ENCODE data around the gene SEMA3F.
A peak's percentile ranks its signal among the peaks of the same experiment; 100 is the strongest.

The SEMA3F gene

DNA sequence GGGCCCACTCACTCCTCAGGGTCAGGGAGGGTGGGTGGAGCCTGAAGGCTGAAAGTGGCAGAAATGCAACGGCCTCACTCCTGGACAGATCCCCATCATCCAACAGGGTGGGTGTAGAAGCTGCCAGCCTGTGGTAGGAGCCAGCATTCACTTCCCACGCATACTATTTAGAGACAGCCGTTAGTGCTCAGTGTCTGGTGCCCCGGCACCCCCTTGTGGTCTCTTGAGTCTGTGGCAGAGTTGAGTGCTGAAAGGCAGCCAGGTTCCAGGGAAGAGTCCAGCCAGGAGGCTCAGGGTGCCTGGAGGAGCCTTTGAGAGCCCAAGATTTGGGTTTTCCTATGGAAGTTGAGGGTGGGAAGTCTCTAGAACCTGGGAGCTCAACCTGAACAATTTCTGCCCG, 34.1 kb downstream of the SEMA3F start:
- H3K4me3 ChIP-seq (ENCODE audit: low read length), result no peak overlapping the region
- DNase-seq (ENCODE audit: low read depth), result peak; percentile 95

DNA sequence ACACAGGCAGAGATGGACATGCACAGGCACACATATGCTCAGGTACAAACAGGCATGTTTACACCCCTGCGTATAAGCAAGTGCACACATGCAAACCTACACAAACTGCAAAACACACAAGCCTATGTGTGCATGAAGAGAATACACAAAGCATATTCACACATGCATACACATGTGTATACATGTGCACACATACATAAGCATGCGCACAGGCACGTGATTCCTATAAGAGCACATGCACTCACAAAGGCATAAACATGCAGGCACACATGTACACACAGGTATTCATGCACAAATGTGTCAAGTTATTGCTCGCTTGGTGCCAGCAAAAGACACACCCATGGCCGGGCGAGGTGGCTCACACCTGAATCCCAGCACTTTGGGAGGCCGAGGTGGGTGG, 34.9 kb downstream of the SEMA3F start:
- H3K4me1 ChIP-seq (ENCODE audit: control insufficient read depth, insufficient read depth, low read length), result peaks cover 2% of the 10 kb centered on the region

More for the DNA sequence above, 34.1 kb downstream of the SEMA3F start:
- no peak overlapping the region for H3K9ac ChIP-seq (ENCODE audit: low read length)
- H3K36me3 ChIP-seq (ENCODE audit: control insufficient read depth, insufficient read depth, low read length, severe bottlenecking), result no peaks in the 10 kb centered on the region
- no peaks in the 10 kb centered on the region for H3K9me3 ChIP-seq (ENCODE audit: control insufficient read depth, low read length)
- no peaks in the 10 kb centered on the region for H3K4me1 ChIP-seq (ENCODE audit: control insufficient read depth, insufficient read depth, low read length)
- peaks cover 41% of the 10 kb centered on the region for H3K27me3 ChIP-seq (replicated peaks; ENCODE audit: control insufficient read depth, insufficient read depth, low read length)

DNA sequence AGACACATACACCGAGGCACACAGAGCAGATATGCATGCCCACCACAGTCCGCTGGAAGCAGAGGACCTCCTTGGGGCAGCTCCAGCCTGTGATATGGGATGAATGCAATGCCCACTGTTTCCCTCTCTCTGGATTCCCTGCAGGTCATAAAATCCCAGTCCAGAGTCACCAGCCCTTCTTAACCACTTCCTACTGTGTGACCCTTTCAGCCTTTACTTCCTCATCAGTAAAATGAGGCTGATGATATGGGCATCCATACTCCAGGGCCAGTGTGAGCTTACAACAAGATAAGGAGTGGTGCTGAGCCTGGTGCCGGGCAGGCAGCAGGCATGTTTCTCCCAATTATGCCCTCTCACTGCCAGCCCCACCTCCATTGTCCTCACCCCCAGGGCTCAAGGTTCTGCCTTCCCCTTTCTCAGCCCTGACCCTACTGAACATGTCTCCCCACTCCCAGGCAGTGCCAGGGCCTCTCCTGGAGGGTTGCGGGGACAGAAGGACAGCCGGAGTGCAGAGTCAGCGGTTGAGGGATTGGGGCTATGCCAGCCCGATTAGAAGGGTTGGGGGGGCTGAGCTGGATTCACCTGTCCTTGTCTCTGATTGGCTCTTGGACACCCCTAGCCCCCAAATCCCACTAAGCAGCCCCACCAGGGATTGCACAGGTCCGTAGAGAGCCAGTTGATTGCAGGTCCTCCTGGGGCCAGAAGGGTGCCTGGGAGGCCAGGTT, 36.0 kb downstream of the SEMA3F start, which contains the start of gene GNAT1:
TSS of gene GNAT1 (plus strand) at position 675 of the 725 bp plus-strand sequence. CDS start 116 bp downstream, outside the sequence.
- Histone ChIP-seq H3K4me3 (ENCODE audit: low read length) (no peak within 1 kb of the TSS), H3K4me1 (ENCODE audit: control insufficient read depth, insufficient read depth, low read length) (peaks cover 2% of the 10 kb centered on the region), H3K9ac (ENCODE audit: low read length) (no peak within 1 kb of the TSS), H3K9me3 (ENCODE audit: control insufficient read depth, low read length) (no peaks in the 10 kb centered on the region), H3K36me3 (ENCODE audit: control insufficient read depth, insufficient read depth, low read length, severe bottlenecking) (no peaks in the 10 kb centered on the region), H3K27me3 (replicated peaks; ENCODE audit: control insufficient read depth, insufficient read depth, low read length) (peaks cover 47% of the 10 kb centered on the region)
- DNase-seq (ENCODE audit: low read depth), result no peak

More for the DNA sequence above, 34.9 kb downstream of the SEMA3F start:
- no peak for DNase-seq (ENCODE audit: low read depth)
- Histone ChIP-seq H3K4me3 (ENCODE audit: low read length) (no peak overlapping the region), H3K36me3 (ENCODE audit: control insufficient read depth, insufficient read depth, low read length, severe bottlenecking) (no peaks in the 10 kb centered on the region), H3K27me3 (replicated peaks; ENCODE audit: control insufficient read depth, insufficient read depth, low read length) (peaks cover 43% of the 10 kb centered on the region), H3K9me3 (ENCODE audit: control insufficient read depth, low read length) (no peaks in the 10 kb centered on the region), H3K9ac (ENCODE audit: low read length) (no peak overlapping the region)

DNA sequence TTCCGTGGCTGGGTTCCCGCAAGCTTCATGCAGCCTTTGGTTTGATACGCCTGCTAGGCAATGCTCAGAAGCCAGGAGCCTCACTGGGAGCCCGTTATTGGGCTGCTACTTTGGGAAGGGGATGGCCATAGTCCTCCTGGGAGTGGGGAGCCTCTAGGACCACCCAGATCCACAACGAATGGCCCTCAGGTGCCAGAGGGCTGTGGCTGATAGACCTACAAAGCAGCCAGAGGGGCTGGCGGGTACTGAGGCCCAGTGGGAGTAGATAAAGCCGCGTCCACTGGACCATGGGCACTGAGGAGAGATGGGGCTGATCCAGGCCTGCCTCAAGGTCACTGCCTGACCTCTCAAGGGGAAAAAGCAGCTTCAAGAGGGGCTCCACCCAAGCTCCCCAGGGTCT, 37.0 kb downstream of the SEMA3F start:
- DNase-seq (ENCODE audit: low read depth), result no peak
- H3K4me3 ChIP-seq (ENCODE audit: low read length), result no peak overlapping the region
- no peak overlapping the region for H3K9ac ChIP-seq (ENCODE audit: low read length)
- no peaks in the 10 kb centered on the region for H3K9me3 ChIP-seq (ENCODE audit: control insufficient read depth, low read length)
- peaks cover 53% of the 10 kb centered on the region for H3K27me3 ChIP-seq (replicated peaks; ENCODE audit: control insufficient read depth, insufficient read depth, low read length)
- no peaks in the 10 kb centered on the region for H3K36me3 ChIP-seq (ENCODE audit: control insufficient read depth, insufficient read depth, low read length, severe bottlenecking)
- H3K4me1 ChIP-seq (ENCODE audit: control insufficient read depth, insufficient read depth, low read length), result peaks cover 2% of the 10 kb centered on the region

DNA sequence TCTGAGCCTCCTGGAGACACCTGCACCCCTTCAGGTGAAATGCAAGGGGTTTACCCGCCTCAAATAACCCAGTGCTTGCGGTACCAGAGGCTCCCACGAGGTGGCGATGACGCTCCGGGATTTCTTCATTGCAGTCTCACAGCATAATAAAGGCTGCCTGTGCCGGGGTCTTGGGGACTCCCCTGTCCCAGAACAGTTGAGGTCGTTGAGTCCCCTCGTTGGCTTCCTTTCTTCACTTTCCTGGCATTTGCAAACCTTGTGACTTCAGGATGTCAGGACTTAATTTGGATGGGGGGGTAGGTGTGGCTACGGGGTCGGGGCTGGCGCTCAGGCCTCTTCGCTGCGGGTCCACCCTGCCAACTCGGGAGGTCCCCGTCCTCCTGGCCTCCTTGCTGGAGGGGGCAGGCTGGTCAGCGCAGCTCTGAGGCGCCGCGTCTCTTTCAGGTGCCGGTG, 37.6 kb downstream of the SEMA3F start:
- DNase-seq (ENCODE audit: low read depth), result peak; percentile 81
- H3K4me3 ChIP-seq (ENCODE audit: low read length), result no peak overlapping the region
- no peak overlapping the region for H3K9ac ChIP-seq (ENCODE audit: low read length)
- H3K27me3 ChIP-seq (replicated peaks; ENCODE audit: control insufficient read depth, insufficient read depth, low read length), result peaks cover 56% of the 10 kb centered on the region
- H3K36me3 ChIP-seq (ENCODE audit: control insufficient read depth, insufficient read depth, low read length, severe bottlenecking), result no peaks in the 10 kb centered on the region
- H3K4me1 ChIP-seq (ENCODE audit: control insufficient read depth, insufficient read depth, low read length), result peaks cover 2% of the 10 kb centered on the region
- no peaks in the 10 kb centered on the region for H3K9me3 ChIP-seq (ENCODE audit: control insufficient read depth, low read length)

DNA sequence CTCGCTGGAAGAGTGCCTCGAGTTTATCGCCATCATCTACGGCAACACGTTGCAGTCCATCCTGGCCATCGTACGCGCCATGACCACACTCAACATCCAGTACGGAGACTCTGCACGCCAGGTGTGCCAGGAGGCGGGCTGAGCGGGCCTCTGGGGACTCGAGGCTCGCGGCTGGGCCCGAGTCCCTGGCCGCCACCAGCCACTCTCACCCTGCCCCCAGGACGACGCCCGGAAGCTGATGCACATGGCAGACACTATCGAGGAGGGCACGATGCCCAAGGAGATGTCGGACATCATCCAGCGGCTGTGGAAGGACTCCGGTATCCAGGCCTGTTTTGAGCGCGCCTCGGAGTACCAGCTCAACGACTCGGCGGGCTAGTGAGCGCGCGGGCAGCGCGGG, 38.2 kb downstream of the SEMA3F start:
- DNase-seq (ENCODE audit: low read depth), result no peak
- H3K27me3 ChIP-seq (replicated peaks; ENCODE audit: control insufficient read depth, insufficient read depth, low read length), result peaks cover 56% of the 10 kb centered on the region
- no peaks in the 10 kb centered on the region for H3K36me3 ChIP-seq (ENCODE audit: control insufficient read depth, insufficient read depth, low read length, severe bottlenecking)
- H3K4me3 ChIP-seq (ENCODE audit: low read length), result no peak overlapping the region
- H3K4me1 ChIP-seq (ENCODE audit: control insufficient read depth, insufficient read depth, low read length), result peaks cover 2% of the 10 kb centered on the region
- H3K9ac ChIP-seq (ENCODE audit: low read length), result no peak overlapping the region
- no peaks in the 10 kb centered on the region for H3K9me3 ChIP-seq (ENCODE audit: control insufficient read depth, low read length)

DNA sequence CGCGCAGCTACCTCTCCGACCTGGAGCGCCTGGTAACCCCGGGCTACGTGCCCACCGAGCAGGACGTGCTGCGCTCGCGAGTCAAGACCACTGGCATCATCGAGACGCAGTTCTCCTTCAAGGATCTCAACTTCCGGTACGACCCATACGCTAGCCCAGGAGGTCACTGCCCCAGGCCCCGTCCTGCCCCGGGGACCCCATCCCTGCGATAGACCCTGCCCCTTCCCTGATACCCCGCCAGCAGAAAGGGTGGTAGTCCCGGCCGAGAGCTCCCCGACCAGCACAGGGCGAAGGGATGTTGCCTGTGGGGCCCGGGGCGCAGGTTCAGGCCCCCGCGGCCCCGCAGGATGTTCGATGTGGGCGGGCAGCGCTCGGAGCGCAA, 38.6 kb downstream of the SEMA3F start:
- no peak for DNase-seq (ENCODE audit: low read depth)
- Histone ChIP-seq H3K9me3 (ENCODE audit: control insufficient read depth, low read length) (no peaks in the 10 kb centered on the region), H3K27me3 (replicated peaks; ENCODE audit: control insufficient read depth, insufficient read depth, low read length) (peaks cover 56% of the 10 kb centered on the region), H3K9ac (ENCODE audit: low read length) (no peak overlapping the region), H3K36me3 (ENCODE audit: control insufficient read depth, insufficient read depth, low read length, severe bottlenecking) (no peaks in the 10 kb centered on the region), H3K4me1 (ENCODE audit: control insufficient read depth, insufficient read depth, low read length) (peaks cover 2% of the 10 kb centered on the region), H3K4me3 (ENCODE audit: low read length) (no peak overlapping the region)

DNA sequence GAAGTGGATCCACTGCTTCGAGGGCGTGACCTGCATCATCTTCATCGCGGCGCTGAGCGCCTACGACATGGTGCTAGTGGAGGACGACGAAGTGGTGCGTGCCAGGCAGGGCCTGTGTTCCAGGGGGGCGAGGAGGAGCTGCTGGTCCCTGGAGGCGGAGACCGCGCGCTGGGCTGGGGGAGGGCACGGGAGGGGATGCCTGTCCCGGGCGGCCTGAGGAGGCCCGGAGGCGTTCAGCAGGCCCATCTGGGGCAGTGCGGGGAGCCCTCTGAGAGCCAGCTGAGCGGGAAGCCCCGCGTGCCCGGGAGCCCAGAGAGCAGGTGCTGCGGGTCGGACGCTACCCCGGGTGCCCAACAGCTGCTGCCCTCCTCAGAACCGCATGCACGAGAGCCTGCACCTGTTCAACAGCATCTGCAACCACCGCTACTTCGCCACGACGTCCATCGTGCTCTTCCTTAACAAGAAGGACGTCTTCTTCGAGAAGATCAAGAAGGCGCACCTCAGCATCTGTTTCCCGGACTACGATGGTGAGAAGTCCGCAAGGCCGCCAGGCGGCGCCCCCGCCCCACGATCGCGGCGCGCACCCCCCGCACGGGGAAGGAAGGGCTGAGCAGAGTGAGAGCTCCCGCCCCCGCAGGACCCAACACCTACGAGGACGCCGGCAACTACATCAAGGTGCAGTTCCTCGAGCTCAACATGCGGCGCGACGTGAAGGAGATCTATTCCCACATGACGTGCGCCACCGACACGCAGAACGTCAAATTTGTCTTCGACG, 39.2 kb downstream of the SEMA3F start:
- no peaks in the 10 kb centered on the region for H3K36me3 ChIP-seq (ENCODE audit: control insufficient read depth, insufficient read depth, low read length, severe bottlenecking)
- peaks cover 59% of the 10 kb centered on the region for H3K27me3 ChIP-seq (replicated peaks; ENCODE audit: control insufficient read depth, insufficient read depth, low read length)
- DNase-seq (ENCODE audit: low read depth), result peak; percentile 76
- H3K9ac ChIP-seq (ENCODE audit: low read length), result no peak overlapping the region
- no peak overlapping the region for H3K4me3 ChIP-seq (ENCODE audit: low read length)
- no peaks in the 10 kb centered on the region for H3K9me3 ChIP-seq (ENCODE audit: control insufficient read depth, low read length)
- H3K4me1 ChIP-seq (ENCODE audit: control insufficient read depth, insufficient read depth, low read length), result peaks cover 2% of the 10 kb centered on the region

DNA sequence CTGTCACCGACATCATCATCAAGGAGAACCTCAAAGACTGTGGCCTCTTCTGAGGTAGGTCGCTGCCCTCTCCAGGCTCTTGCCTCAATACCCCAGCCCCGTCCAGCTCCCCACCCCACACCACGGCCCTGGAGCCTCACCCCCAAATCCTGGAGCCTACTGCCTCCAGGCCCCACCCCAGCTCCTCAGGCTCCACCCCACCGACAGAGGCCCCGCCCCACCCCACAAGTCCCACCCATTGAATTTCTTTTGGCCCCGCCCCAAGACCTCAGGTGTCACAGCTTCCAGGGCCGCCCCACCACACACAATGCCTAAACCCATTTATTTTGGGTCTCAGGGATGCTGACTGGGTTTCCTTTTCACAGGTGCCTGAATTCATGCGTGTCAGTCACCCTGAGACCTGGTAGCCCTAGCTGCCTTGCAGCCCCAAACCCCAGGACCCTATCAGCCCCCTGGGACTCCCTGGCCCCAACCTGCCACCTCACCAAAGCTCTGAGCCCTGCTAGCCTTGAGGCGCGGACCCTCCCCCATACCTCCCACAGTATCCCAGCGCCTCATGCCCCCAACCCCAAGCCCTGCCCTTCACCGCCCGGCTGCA, 39.9 kb downstream of the SEMA3F start:
- peaks cover 59% of the 10 kb centered on the region for H3K27me3 ChIP-seq (replicated peaks; ENCODE audit: control insufficient read depth, insufficient read depth, low read length)
- no peaks in the 10 kb centered on the region for H3K36me3 ChIP-seq (ENCODE audit: control insufficient read depth, insufficient read depth, low read length, severe bottlenecking)
- H3K4me1 ChIP-seq (ENCODE audit: control insufficient read depth, insufficient read depth, low read length), result peaks cover 2% of the 10 kb centered on the region
- H3K4me3 ChIP-seq (ENCODE audit: low read length), result no peak overlapping the region
- H3K9me3 ChIP-seq (ENCODE audit: control insufficient read depth, low read length), result no peaks in the 10 kb centered on the region
- H3K9ac ChIP-seq (ENCODE audit: low read length), result no peak overlapping the region
- DNase-seq (ENCODE audit: low read depth), result peak; percentile 16

DNA sequence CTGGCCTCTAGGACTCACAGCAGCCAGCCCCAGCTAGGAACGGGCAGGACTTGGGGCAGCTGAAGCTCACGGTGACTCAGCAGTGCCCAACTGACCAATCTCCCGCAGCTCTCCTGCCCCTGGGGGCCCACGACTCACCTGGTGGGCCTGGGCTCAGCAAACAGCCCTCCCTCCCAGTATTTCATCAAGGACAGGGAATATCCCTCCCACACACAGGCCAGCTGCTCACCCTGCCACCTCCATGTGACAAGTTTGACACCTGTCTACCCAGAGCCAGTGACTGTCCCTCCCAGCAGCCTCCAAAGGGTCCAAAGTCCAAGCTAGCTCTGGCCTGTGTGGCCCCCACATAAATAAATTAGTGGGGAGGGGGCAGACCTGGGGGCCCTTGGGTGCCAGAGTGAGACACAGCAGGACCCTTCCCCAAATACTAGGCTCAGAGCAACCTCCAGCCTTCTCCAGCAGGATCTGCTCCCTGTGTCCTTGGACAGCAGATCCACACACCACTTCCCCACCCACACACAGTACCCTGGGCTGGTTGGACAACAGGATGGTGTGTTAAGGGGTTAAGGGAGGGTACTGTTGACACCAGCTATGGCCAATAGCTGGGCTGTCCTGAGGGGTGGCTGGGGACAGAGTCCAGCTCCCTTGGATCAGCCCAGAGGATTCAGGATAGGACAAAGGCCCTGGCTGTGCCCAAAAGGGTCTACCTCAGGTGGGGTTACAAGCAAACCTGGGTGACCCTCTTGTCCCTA, 40.6 kb downstream of the SEMA3F start:
- H3K27me3 ChIP-seq (replicated peaks; ENCODE audit: control insufficient read depth, insufficient read depth, low read length), result peaks cover 60% of the 10 kb centered on the region
- H3K36me3 ChIP-seq (ENCODE audit: control insufficient read depth, insufficient read depth, low read length, severe bottlenecking), result no peaks in the 10 kb centered on the region
- no peaks in the 10 kb centered on the region for H3K9me3 ChIP-seq (ENCODE audit: control insufficient read depth, low read length)
- H3K9ac ChIP-seq (ENCODE audit: low read length), result no peak overlapping the region
- H3K4me1 ChIP-seq (ENCODE audit: control insufficient read depth, insufficient read depth, low read length), result peaks cover 2% of the 10 kb centered on the region
- H3K4me3 ChIP-seq (ENCODE audit: low read length), result no peak overlapping the region
- no peak for DNase-seq (ENCODE audit: low read depth)

All from adipocyte (in vitro differentiated cells).